Prostate gland (tissue), 2 donors: Measurements from ENCODE around the gene UTP25. TPM values are rescaled to one million over a fixed set of nuclear protein-coding genes. Genes with fewer than 3 reads are reported as not detected.

Source experiments
- DNase-seq: peaks from one replicate; pipeline ENCODE4 v3.0.0-alpha.2; 2019; ENCODE audit warnings: low spot score
- H3K27ac ChIP-seq, 2 donors: fragments of 200-600 bp; sonication (generic); 2 replicates each; pipeline ENCODE4 v1.5.1; 2017 to 2019
- H3K27me3 ChIP-seq: fragments of 200-600 bp; sonication (generic); replicated peaks from 2 replicates; pipeline ENCODE4 v1.5.1; 2019; ENCODE audit not compliant: insufficient read depth
- H3K36me3 ChIP-seq, 2 donors: fragments of 200-600 bp; sonication (generic); 1 replicate in 1 of 2; 2 replicates in 1 of 2; pipeline versions ENCODE4 v1.5.1 to v1.8.1; 2017 to 2019
- H3K4me1 ChIP-seq: fragments of 200-600 bp; sonication (generic); replicated peaks from 2 replicates; pipeline ENCODE4 v1.5.1; 2019
- H3K4me3 ChIP-seq, 2 donors: fragments of 200-600 bp; sonication (generic); 2 replicates each; pipeline ENCODE4 v1.5.1; 2017 to 2019
- H3K9me3 ChIP-seq: fragments of 200-600 bp; sonication (generic); 2 replicates; pipeline ENCODE4 v1.5.1; 2017
- CTCF ChIP-seq, 4 experiments: fragments of 200-600 bp in 2 of 4; fragments of 450-650 bp in 2 of 4; sonication (generic) in 2 of 4; IDR thresholded peaks; 1 replicate in 3 of 4; 2 replicates in 1 of 4; pipeline ENCODE4 v1.5.1; 2016 to 2019; ENCODE audit warnings: antibody characterized with exemption in 4 of 4, mild to moderate bottlenecking in 2 of 4, moderate library complexity in 2 of 4
- POLR2A ChIP-seq: fragments of 450-650 bp; IDR thresholded peaks from one replicate; pipeline ENCODE4 v1.6.1; 2016; ENCODE audit warnings: antibody characterized with exemption, mild to moderate bottlenecking
- POLR2AphosphoS5 ChIP-seq: sonication (generic); formaldehyde crosslinking; IDR thresholded peaks from one replicate; pipeline ENCODE4 v1.6.1; 2017; ENCODE audit warnings: antibody characterized with exemption
- WGBS: methylation state at CpG from one replicate; pipeline ENCODE4 v1.1.5; 2018; 5-methylcytosine and 5-hydroxymethylcytosine counted together
- intact Hi-C: fragments of 100-400 bp; cut with DNase I; formaldehyde crosslinking; loops from one replicate; pipeline ENCODE4 v1.14.2; 2022
- total RNA-seq, 2 donors: library from RNA; depleted of rRNA; stranded (reverse); fragments of >200 nt; gene quantifications; one replicate each; pipeline ENCODE4 v1.1.0, GENCODE V29; 2016

The UTP25 gene
- total RNA-seq, 2 donors from 2014 or later, result 6.0 to 8.1 TPM

- peak; percentile 77 for DNase-seq
- no peaks in the 10 kb centered on the region for H3K4me1 ChIP-seq
- no peaks in the 10 kb centered on the region for H3K9me3 ChIP-seq
- H3K4me3 ChIP-seq, result no peak overlapping the region
- H3K27me3 ChIP-seq, result no peaks in the 10 kb centered on the region
- TF ChIP-seq POLR2A, result peak; percentile 12
- peak; percentile 74 for TF ChIP-seq POLR2AphosphoS5
- no peak for TF ChIP-seq CTCF (IDR thresholded peaks at IDR 0.05)
- no peaks in the 10 kb centered on the region for H3K36me3 ChIP-seq
- peak overlapping the region; percentile 10 to 73 for H3K27ac ChIP-seq
- intact Hi-C loops, result loop anchor here (5.0 kb wide), 1 partner anchor 39 kb away; no protein-coding TSS in a partner anchor
- WGBS, result 44% methylated on average over 11 of the region's 11 CpGs
Measured at GRCh38 chr1:209825591-209826434, 2.0 kb upstream of the UTP25 start.

DNA sequence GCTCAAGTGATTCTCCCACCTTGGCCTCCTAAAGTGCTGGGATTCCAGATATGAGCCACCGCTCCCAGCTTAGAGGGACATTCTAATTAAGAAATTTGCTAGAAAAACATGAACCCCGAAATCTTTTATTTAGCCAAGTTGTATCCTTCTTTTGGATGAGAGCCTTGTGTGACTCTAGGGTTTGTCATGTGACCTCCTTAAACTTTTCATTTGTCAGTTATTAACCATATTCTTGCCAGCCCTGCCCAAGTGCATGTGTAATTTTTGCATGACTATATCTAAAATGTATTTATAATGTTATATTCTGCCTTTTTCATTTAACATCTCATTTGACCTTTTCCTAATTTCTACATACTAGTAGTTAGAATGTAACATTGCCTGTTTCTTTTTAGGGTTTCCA lies 1.9 kb downstream of the UTP25 start:
- H3K36me3 ChIP-seq, result no peaks in the 10 kb centered on the region
- H3K4me3 ChIP-seq, result no peak overlapping the region
- no peaks in the 10 kb centered on the region for H3K4me1 ChIP-seq
- no peaks in the 10 kb centered on the region for H3K27me3 ChIP-seq
- no peak for DNase-seq
- 92% methylated on average over 2 of the region's 2 CpGs for WGBS
- intact Hi-C loops, result loop anchor here (5.0 kb wide), 1 partner anchor 42 kb away; no protein-coding TSS in a partner anchor
- TF ChIP-seq CTCF (IDR thresholded peaks at IDR 0.05) (no peak), POLR2A (no peak), POLR2AphosphoS5 (no peak)
- no peaks in the 10 kb centered on the region for H3K9me3 ChIP-seq
- no peak overlapping the region for H3K27ac ChIP-seq

DNA sequence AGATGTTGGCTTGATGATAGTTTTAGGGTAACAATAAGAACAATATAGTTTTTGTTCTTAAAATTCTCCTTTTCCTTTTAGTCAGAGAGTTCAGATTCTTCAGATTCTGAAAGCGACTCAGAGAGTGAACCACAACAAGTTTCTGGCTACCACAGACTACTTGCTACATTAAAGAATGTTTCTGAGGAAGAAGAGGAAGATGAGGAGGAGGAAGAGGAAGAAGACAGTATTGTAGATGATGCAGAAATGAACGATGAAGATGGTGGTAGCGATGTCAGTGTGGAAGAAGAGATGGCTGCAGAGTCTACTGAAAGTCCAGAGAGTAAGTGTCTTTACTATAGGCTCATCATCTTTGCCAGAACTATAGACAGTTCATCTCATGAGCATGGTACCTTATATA lies 3.0 kb downstream of the UTP25 start:
- H3K36me3 ChIP-seq, result no peaks in the 10 kb centered on the region
- intact Hi-C loops, result no loop called here
- H3K27ac ChIP-seq, result no peak overlapping the region
- H3K27me3 ChIP-seq, result no peaks in the 10 kb centered on the region
- WGBS, result 98% methylated on average over 3 of the region's 3 CpGs
- no peak for TF ChIP-seq POLR2AphosphoS5
- no peak for TF ChIP-seq POLR2A
- TF ChIP-seq CTCF (IDR thresholded peaks at IDR 0.05), result no peak
- no peak for DNase-seq
- H3K4me1 ChIP-seq, result no peaks in the 10 kb centered on the region
- H3K9me3 ChIP-seq, result no peaks in the 10 kb centered on the region
- no peak overlapping the region for H3K4me3 ChIP-seq

DNA sequence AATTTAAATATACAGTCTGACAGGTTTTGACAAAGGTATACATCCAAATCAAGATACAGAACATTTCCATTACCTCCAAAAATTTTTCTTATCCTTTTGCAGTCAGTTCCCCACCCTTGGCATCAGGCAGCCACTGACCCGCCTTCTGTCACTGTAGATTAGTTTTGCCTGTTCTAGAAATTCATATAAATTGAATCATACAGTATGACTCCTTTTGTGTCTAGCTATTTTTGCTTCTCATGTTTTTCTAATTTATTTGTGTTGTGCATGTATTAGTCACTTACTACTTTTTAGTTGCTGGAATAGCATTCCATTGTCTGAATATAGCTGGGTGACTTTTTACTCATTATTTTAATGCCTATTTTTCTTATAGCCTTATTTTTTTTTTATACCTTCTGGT lies 3.8 kb downstream of the UTP25 start:
- WGBS, result 90% methylated on average over 1 of the region's 1 CpG
- H3K4me1 ChIP-seq, result no peaks in the 10 kb centered on the region
- H3K27ac ChIP-seq, result no peak overlapping the region
- no peaks in the 10 kb centered on the region for H3K27me3 ChIP-seq
- TF ChIP-seq CTCF (IDR thresholded peaks at IDR 0.05), result no peak
- TF ChIP-seq POLR2AphosphoS5, result no peak
- no peak for TF ChIP-seq POLR2A
- DNase-seq, result no peak
- intact Hi-C loops, result no loop called here
- H3K9me3 ChIP-seq, result no peaks in the 10 kb centered on the region
- no peak overlapping the region for H3K4me3 ChIP-seq
- no peaks in the 10 kb centered on the region for H3K36me3 ChIP-seq

GRCh38 chr1:209835782-209836298 lies 8.1 kb downstream of the UTP25 start:
- H3K27me3 ChIP-seq, result no peaks in the 10 kb centered on the region
- H3K27ac ChIP-seq, result no peak overlapping the region
- intact Hi-C loops, result no loop called here
- no peaks in the 10 kb centered on the region for H3K4me1 ChIP-seq
- no peak for DNase-seq
- H3K36me3 ChIP-seq, result peaks cover 0 to 19% of the 10 kb centered on the region in 2 donors
- no peak overlapping the region for H3K4me3 ChIP-seq
- no peaks in the 10 kb centered on the region for H3K9me3 ChIP-seq
- TF ChIP-seq POLR2AphosphoS5 (no peak), POLR2A (no peak), CTCF (IDR thresholded peaks at IDR 0.05) (no peak)
